SU-DHL-6 (cell line): Measurements from ENCODE around the gene PPFIBP2.

ENCODE experiments used
- EZH2phosphoT487 ChIP-seq: fragments of 200-600 bp; sonication (generic), shearing (Covaris generic); conservative IDR thresholded peaks from 2 replicates; pipeline ENCODE4 v1.6.1; 2018; ENCODE audit warnings: mild to moderate bottlenecking, antibody characterized with exemption, low read length, moderate library complexity, mixed read lengths
- TF ChIP-seq, protein P1 (sequence below): fragments of 200-600 bp; sonication (generic); IDR thresholded peaks from one replicate; pipeline ENCODE4 v1.5.1; 2017; ENCODE audit warnings: antibody characterized with exemption, mild to moderate bottlenecking, low read length, moderate library complexity; ENCODE audit not compliant: insufficient read depth, poor library complexity, severe bottlenecking

DNA sequence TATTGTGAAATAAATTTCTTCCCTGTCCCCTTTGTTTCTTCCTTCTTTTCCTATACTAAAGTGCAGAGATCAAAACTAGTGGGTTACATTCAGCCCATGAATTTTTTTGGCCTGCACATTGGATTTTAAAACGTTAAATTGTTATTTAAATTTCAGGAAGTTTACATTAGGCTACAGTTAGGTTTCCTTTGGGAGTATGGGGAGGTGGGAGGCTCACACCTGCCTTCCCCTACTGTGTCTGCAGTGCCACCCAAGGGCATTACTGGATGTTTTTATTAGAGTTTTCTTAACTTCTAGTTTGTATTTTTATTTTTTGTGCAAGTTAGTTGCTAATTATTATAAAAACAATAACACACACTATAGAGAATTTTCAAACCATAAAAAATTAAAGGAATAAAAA, 107.8 kb downstream of the PPFIBP2 start:
- TF ChIP-seq, protein P1, sequence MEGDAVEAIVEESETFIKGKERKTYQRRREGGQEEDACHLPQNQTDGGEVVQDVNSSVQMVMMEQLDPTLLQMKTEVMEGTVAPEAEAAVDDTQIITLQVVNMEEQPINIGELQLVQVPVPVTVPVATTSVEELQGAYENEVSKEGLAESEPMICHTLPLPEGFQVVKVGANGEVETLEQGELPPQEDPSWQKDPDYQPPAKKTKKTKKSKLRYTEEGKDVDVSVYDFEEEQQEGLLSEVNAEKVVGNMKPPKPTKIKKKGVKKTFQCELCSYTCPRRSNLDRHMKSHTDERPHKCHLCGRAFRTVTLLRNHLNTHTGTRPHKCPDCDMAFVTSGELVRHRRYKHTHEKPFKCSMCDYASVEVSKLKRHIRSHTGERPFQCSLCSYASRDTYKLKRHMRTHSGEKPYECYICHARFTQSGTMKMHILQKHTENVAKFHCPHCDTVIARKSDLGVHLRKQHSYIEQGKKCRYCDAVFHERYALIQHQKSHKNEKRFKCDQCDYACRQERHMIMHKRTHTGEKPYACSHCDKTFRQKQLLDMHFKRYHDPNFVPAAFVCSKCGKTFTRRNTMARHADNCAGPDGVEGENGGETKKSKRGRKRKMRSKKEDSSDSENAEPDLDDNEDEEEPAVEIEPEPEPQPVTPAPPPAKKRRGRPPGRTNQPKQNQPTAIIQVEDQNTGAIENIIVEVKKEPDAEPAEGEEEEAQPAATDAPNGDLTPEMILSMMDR, result no peak
- TF ChIP-seq EZH2phosphoT487, result no peak
